ENCODE data around the gene PIP4K2A. TPM values are rescaled to one million over a fixed set of nuclear protein-coding genes. Genes with fewer than 3 reads are reported as not detected.

The PIP4K2A gene
- total and polyA plus RNA-seq, 9 donors, result 4.3 to 85.6 (median 18.4) TPM

DNA sequence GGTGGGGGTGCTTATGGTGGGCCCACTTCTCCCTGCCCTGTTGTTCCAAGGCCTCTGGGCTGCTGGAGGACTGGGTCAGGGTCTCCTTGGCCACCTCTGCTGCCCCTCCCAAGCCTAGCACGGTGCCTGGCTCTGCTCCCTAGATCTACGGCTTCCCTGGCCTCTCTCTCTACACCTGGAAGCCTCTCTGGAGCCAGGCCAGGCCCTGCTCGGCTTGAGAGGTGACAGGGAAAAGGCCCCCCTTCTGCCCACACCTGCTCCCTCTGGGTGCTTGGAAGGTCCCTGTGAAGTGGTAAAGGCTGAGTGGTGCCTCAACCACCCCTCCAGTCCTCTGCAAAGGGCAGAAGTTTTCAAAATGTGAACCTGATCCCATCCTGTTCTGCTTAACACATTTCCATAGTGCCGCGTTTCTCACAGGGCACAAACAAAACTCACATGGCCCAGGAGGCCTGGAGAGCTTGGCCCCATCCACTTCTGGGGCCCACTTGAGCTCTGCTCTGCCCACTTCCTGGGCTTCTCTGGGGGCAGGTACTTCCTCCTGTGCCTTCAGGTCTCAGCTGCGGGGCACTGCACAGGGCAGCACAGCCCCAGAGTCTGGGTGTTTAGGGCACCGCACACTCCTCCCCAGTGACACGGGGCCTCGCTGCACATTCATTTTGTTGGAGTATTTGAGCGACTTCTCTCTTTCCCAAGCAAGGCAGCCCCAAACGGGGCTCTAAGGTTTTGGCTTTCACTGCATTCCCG is 169.9 kb downstream of the PIP4K2A start:
- intact Hi-C loops (cut with DNase I), result no loop called here
- H3K36me3 ChIP-seq, result no peaks in the 10 kb centered on the region
- H3K27me3 ChIP-seq, result no peaks in the 10 kb centered on the region
- no peak overlapping the region for H3K27ac ChIP-seq
- no peaks in the 10 kb centered on the region for H3K4me1 ChIP-seq (ENCODE audit: insufficient read depth)
- H3K4me3 ChIP-seq, result no peak overlapping the region
- TF ChIP-seq, protein P1, sequence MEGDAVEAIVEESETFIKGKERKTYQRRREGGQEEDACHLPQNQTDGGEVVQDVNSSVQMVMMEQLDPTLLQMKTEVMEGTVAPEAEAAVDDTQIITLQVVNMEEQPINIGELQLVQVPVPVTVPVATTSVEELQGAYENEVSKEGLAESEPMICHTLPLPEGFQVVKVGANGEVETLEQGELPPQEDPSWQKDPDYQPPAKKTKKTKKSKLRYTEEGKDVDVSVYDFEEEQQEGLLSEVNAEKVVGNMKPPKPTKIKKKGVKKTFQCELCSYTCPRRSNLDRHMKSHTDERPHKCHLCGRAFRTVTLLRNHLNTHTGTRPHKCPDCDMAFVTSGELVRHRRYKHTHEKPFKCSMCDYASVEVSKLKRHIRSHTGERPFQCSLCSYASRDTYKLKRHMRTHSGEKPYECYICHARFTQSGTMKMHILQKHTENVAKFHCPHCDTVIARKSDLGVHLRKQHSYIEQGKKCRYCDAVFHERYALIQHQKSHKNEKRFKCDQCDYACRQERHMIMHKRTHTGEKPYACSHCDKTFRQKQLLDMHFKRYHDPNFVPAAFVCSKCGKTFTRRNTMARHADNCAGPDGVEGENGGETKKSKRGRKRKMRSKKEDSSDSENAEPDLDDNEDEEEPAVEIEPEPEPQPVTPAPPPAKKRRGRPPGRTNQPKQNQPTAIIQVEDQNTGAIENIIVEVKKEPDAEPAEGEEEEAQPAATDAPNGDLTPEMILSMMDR (IDR thresholded peaks at IDR 0.05), result no peak
- TF ChIP-seq POLR2A (IDR thresholded peaks at IDR 0.05), result no peak
- TF ChIP-seq EP300 (IDR thresholded peaks at IDR 0.05), result no peak
- no peaks in the 10 kb centered on the region for H3K9me3 ChIP-seq
- 89 to 91% (median 90%) methylated on average over 12 of the region's 12 CpGs for WGBS, 3 donors
- DNase-seq, result no peak

DNA sequence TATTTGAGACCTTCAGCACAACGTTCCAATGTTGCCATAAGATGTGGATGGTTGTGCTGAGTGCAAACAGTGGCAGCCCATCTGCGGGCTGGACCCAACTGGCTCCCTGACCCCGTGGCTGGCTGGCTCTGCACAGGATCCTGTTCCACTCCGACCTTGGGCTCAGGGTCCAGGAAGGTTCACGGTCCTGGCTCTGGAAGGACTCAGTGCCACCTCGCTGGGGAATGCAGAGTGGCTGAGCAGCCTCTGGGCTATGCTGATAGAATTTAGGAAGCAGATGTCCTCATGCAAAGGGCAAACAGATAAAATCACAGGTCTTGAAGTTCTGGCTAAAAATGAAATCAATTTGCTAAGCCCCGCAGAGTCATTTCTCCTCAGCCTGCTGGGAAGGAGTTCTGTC is 171.6 kb downstream of the PIP4K2A start:
- Histone ChIP-seq H3K4me3 (no peak overlapping the region), H3K27me3 (no peaks in the 10 kb centered on the region), H3K36me3 (no peaks in the 10 kb centered on the region), H3K9me3 (no peaks in the 10 kb centered on the region), H3K27ac (no peak overlapping the region), H3K4me1 (ENCODE audit: insufficient read depth) (no peaks in the 10 kb centered on the region)
- WGBS, 3 donors, result 71 to 74% (median 71%) methylated on average over 7 of the region's 7 CpGs
- TF ChIP-seq, protein P1 (IDR thresholded peaks at IDR 0.05), result no peak
- intact Hi-C loops (cut with DNase I), result no loop called here
- DNase-seq, result no peak

DNA sequence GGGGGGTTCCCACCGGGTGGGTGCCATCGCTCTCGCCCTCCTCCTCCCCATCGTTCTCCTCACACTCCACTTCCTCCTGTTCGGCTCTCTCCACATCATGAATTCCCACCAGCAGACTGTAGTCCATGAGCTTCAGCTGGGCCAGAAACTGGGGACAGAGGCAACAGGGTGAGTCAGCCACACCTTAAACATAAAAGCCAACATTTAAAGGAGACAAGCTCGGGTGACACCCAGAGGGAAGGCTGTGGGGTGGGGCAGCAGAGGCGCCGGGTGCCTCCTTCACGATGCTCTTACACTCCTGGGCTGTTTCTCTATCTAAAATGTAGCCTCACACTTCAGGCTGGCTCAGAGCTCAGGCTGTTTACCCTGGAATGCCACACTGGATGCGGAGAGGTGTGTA is 172.5 kb downstream of the PIP4K2A start:
- Histone ChIP-seq H3K36me3 (no peaks in the 10 kb centered on the region), H3K9me3 (no peaks in the 10 kb centered on the region), H3K4me3 (no peak overlapping the region), H3K27me3 (no peaks in the 10 kb centered on the region), H3K4me1 (ENCODE audit: insufficient read depth) (no peaks in the 10 kb centered on the region), H3K27ac (no peak overlapping the region)
- 91 to 93% (median 92%) methylated on average over 10 of the region's 10 CpGs for WGBS, 3 donors
- DNase-seq, result no peak
- no peak for TF ChIP-seq POLR2A (IDR thresholded peaks at IDR 0.05)
- TF ChIP-seq, protein P1 (IDR thresholded peaks at IDR 0.05), result no peak
- no peak for TF ChIP-seq EP300 (IDR thresholded peaks at IDR 0.05)
- intact Hi-C loops (cut with DNase I), result no loop called here

DNA sequence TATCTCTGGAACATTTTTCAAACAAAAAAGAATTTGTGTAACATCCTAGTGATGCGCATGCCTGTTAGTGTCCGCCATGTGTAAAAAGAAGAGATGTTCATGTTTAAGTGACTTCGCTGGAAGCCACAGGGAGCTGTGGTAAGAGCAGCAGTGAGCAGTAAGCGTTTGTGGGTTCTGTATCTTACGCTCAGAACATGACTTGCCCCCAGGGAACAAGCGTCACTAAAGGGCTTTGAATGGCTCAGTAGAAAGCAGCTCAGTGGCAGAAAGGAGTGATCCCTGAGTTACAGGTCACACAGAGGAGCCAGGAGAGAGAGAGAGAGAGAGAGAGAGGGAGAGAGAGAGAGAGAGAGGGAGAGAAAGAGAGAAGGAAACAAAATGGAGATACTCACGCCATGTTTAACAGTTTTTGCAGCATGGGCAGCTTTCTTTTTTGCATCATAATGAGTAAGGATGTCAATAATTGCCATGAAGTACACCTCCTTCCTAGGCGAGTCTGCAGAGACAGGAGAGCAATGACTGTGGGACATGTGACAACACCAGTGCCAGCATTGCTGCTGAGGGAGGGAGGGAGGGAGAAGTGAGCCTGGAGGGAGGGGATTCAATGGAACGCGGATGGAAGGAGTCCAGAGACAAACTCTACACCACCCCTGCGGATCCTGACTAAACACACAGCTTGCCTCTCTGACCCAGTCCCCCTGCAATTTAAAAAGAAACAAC is 174.6 kb downstream of the PIP4K2A start:
- intact Hi-C loops (cut with DNase I), result no loop called here
- TF ChIP-seq, protein P1 (IDR thresholded peaks at IDR 0.05), result no peak
- no peak for TF ChIP-seq EP300 (IDR thresholded peaks at IDR 0.05)
- no peak for TF ChIP-seq POLR2A (IDR thresholded peaks at IDR 0.05)
- 95 to 96% (median 96%) methylated on average over 11 of the region's 11 CpGs for WGBS, 3 donors

More for the DNA sequence above, 174.6 kb downstream of the PIP4K2A start:
- no peaks in the 10 kb centered on the region for H3K27me3 ChIP-seq
- no peak overlapping the region for H3K27ac ChIP-seq
- H3K4me1 ChIP-seq (ENCODE audit: insufficient read depth), result no peaks in the 10 kb centered on the region
- H3K4me3 ChIP-seq, result no peak overlapping the region
- no peaks in the 10 kb centered on the region for H3K9me3 ChIP-seq
- no peak for DNase-seq
- H3K36me3 ChIP-seq, result no peaks in the 10 kb centered on the region
